GM23338 (cell line): Measurements from ENCODE around the gene HCRT. TPM values are rescaled to one million over a fixed set of nuclear protein-coding genes. Genes with fewer than 3 reads are reported as not detected.
"Not testable (repeated sequence)": the region's sequence is repeated elsewhere in the genome, so short reads cannot be mapped to it uniquely, and the experiment has no call there.

Experiments used
- ATAC-seq: fragments of 200-7000 bp; cut with Tn5 transposase; 3 replicates; pipeline ENCODE4 v1.9.1; 2020
- DNase-seq: peaks from one replicate; pipeline ENCODE4 v3.0.0-alpha.2; 2015; ENCODE audit warnings: low spot score
- H2AFZ ChIP-seq: fragments of 200-600 bp; sonication (generic); 2 replicates; pipeline ENCODE4 v1.8.0; 2016; ENCODE audit warnings: antibody characterized with exemption, mild to moderate bottlenecking, moderate library complexity
- H3F3A ChIP-seq: fragments of 200-600 bp; sonication (generic); replicated peaks from 2 replicates; pipeline ENCODE4 v1.8.0; 2017; ENCODE audit warnings: antibody characterized with exemption, mixed run types, low read depth
- H3K27ac ChIP-seq: fragments of 200-600 bp; sonication (generic); 2 replicates; pipeline ENCODE4 v1.6.1; 2016; ENCODE audit warnings: low read depth
- H3K27me3 ChIP-seq: fragments of 200-600 bp; sonication (generic); 2 replicates; pipeline ENCODE4 v1.8.0; 2016; ENCODE audit warnings: mild to moderate bottlenecking, mixed run types, moderate library complexity; ENCODE audit not compliant: insufficient read depth
- H3K36me3 ChIP-seq: fragments of 200-600 bp; sonication (generic); 2 replicates; pipeline ENCODE4 v1.8.0; 2016; ENCODE audit warnings: mild to moderate bottlenecking; ENCODE audit not compliant: insufficient read depth
- H3K4me1 ChIP-seq: fragments of 200-600 bp; sonication (generic); 2 replicates; pipeline ENCODE4 v1.8.0; 2016; ENCODE audit warnings: mild to moderate bottlenecking, moderate library complexity; ENCODE audit not compliant: insufficient read depth
- H3K4me2 ChIP-seq: fragments of 200-600 bp; sonication (generic); 2 replicates; pipeline ENCODE4 v1.7.1; 2017; ENCODE audit warnings: mixed run types
- H3K4me3 ChIP-seq: fragments of 200-600 bp; sonication (generic); 2 replicates; pipeline ENCODE4 v1.6.1; 2016; ENCODE audit warnings: mixed run types
- H3K79me2 ChIP-seq: fragments of 200-600 bp; sonication (generic); replicated peaks from 2 replicates; pipeline ENCODE4 v1.8.0; 2017; ENCODE audit warnings: mild to moderate bottlenecking; ENCODE audit not compliant: insufficient read depth
- H3K9me2 ChIP-seq: fragments of 200-600 bp; sonication (generic); 2 replicates; pipeline ENCODE4 v1.8.0; 2017; ENCODE audit not compliant: insufficient read depth
- H4K20me1 ChIP-seq: fragments of 200-600 bp; sonication (generic); replicated peaks from 2 replicates; pipeline ENCODE4 v1.8.0; 2017; ENCODE audit warnings: mild to moderate bottlenecking; ENCODE audit not compliant: insufficient read depth
- H3K27ac Mint-ChIP-seq: 2 replicates; pipeline ENCODE4 v1.8.0; 2020; ENCODE audit warnings: inconsistent platforms, mild to moderate bottlenecking, moderate library complexity, mixed read lengths
- H3K27me3 Mint-ChIP-seq: 3 replicates; pipeline ENCODE4 v1.8.0; 2022; ENCODE audit warnings: low read depth, mild to moderate bottlenecking, moderate library complexity, mixed read lengths, inconsistent platforms; ENCODE audit not compliant: insufficient read depth, poor library complexity
- H3K36me3 Mint-ChIP-seq: 3 replicates; pipeline ENCODE4 v1.8.0; 2021; ENCODE audit warnings: low read depth, mild to moderate bottlenecking, inconsistent platforms, moderate library complexity, mixed read lengths
- H3K4me1 Mint-ChIP-seq: 3 replicates; pipeline ENCODE4 v1.8.0; 2020; ENCODE audit warnings: mild to moderate bottlenecking, inconsistent platforms, mixed read lengths
- H3K4me3 Mint-ChIP-seq: 3 replicates; pipeline ENCODE4 v1.8.0; 2021; ENCODE audit warnings: moderate library complexity, mild to moderate bottlenecking, inconsistent platforms, mixed read lengths
- H3K9me3 Mint-ChIP-seq: 3 replicates; pipeline ENCODE4 v1.8.0; 2020; ENCODE audit warnings: moderate library complexity, mild to moderate bottlenecking, inconsistent platforms, mixed read lengths
- CREB1 ChIP-seq: fragments of 250-450 bp; sonication (Bioruptor Pico); IDR thresholded peaks from 2 replicates; pipeline ENCODE4 v1.5.0; 2020; ENCODE audit warnings: low read depth, mild to moderate bottlenecking, moderate library complexity
- CTCF ChIP-seq, 2 experiments: fragments of 200-600 bp in 1 of 2; sonication (generic) in 1 of 2; conservative IDR thresholded peaks; 2 replicates each; pipeline versions ENCODE4 v1.5.1 to v1.6.1; 2016 to 2017; ENCODE audit warnings: antibody characterized with exemption in 2 of 2, low read depth in 2 of 2, mild to moderate bottlenecking in 2 of 2, moderate library complexity in 1 of 2
- ETS1 ChIP-seq: IDR thresholded peaks from 2 replicates; pipeline ENCODE4 v1.6.1; 2016; ENCODE audit warnings: antibody characterized with exemption
- EZH2 ChIP-seq: fragments of 200-600 bp; sonication (generic); IDR thresholded peaks from one replicate; pipeline ENCODE4 v1.8.0; 2017; ENCODE audit warnings: antibody characterized with exemption, mild to moderate bottlenecking, low read depth; ENCODE audit not compliant: unreplicated experiment
- EZH2phosphoT487 ChIP-seq: fragments of 200-600 bp; sonication (generic); IDR thresholded peaks from one replicate; pipeline ENCODE4 v1.8.1; 2018; ENCODE audit warnings: antibody characterized with exemption; ENCODE audit not compliant: unreplicated experiment
- JUNB ChIP-seq: IDR thresholded peaks from one replicate; pipeline ENCODE4 v1.6.1; 2016; ENCODE audit warnings: antibody characterized with exemption; ENCODE audit not compliant: unreplicated experiment
- STAT1 ChIP-seq: IDR thresholded peaks from one replicate; pipeline ENCODE4 v1.6.1; 2016; ENCODE audit warnings: antibody characterized with exemption; ENCODE audit not compliant: unreplicated experiment
- ZNF114 ChIP-seq: fragments of 250-450 bp; sonication (Bioruptor Pico); IDR thresholded peaks from 2 replicates; pipeline ENCODE4 v1.5.0; 2020; ENCODE audit warnings: mild to moderate bottlenecking, moderate library complexity
- ZNF331 ChIP-seq: fragments of 250-450 bp; sonication (Bioruptor Pico); IDR thresholded peaks from 2 replicates; pipeline ENCODE4 v1.5.0; 2020; ENCODE audit warnings: low read depth, mild to moderate bottlenecking, moderate library complexity
- polyA plus RNA-seq: library from polyadenylated mRNA; unstranded; fragments of >200 nt; fragmentation: Nextera tagmentation; extraction: Ambion mirVana; gene quantifications from 2 replicates; pipeline ENCODE4 v1.2.1, GENCODE V29; 2016
- total RNA-seq: library from RNA; depleted of rRNA; stranded (reverse); fragments of >200 nt; shearing (Covaris generic); gene quantifications from 2 replicates; pipeline ENCODE4 v1.2.3, GENCODE V29; 2014

HCRT gene
- total and polyA plus RNA-seq, 2 experiments from 2014 or later, result not detected

GRCh38 chr17:42224651-42225050 is 39.4 kb upstream of the HCRT start (continued):
- TF ChIP-seq ETS1 (no peak), ZNF331 (CRISPR knock-in tag) (no peak), EZH2 (no peak), EZH2phosphoT487 (no peak), CREB1 (no peak), JUNB (no peak), STAT1 (no peak)

- H3K27me3 ChIP-seq, result no peaks in the 10 kb centered on the region
- DNase-seq, result peak; percentile 83
- H3K4me3 ChIP-seq, result no peak overlapping the region
- H3K4me1 ChIP-seq, result no peaks in the 10 kb centered on the region
- H3K9me2 ChIP-seq, result no peaks in the 10 kb centered on the region
- H3F3A ChIP-seq, result no peaks in the 10 kb centered on the region; the same call in 1 of the 2 replicates
- no peak overlapping the region for H3K4me2 ChIP-seq
- H4K20me1 ChIP-seq, result no peaks in the 10 kb centered on the region
- no peak overlapping the region for H3K27ac Mint-ChIP-seq
- no peaks in the 10 kb centered on the region for H3K36me3 ChIP-seq
- no peak overlapping the region for H3K27ac ChIP-seq
- peak; percentile 95 for ATAC-seq
- peaks cover 31% of the 10 kb centered on the region for H3K36me3 Mint-ChIP-seq
- H3K4me3 Mint-ChIP-seq, result no peak overlapping the region
- peaks cover 6% of the 10 kb centered on the region for H3K27me3 Mint-ChIP-seq
- no peaks in the 10 kb centered on the region for H3K9me3 Mint-ChIP-seq
- no peak overlapping the region for H2AFZ ChIP-seq
- H3K4me1 Mint-ChIP-seq, result no peaks in the 10 kb centered on the region
- no peaks in the 10 kb centered on the region for H3K79me2 ChIP-seq
- no peak for TF ChIP-seq STAT1
- TF ChIP-seq CTCF (conservative IDR thresholded peaks at IDR 0.05; ENCODE audit: low read depth in 2 of 2), result peak; percentile 81 to 85
- no peak for TF ChIP-seq EZH2phosphoT487
- no peak for TF ChIP-seq ZNF114 (CRISPR knock-in tag)
Observed at GRCh38 chr17:42221886-42222745, 36.9 kb upstream of the HCRT start.

- not testable (repeated sequence) for H3K36me3 ChIP-seq, H3F3A ChIP-seq, H3K4me1 Mint-ChIP-seq, H2AFZ ChIP-seq, H3K27me3 ChIP-seq, H3K9me3 Mint-ChIP-seq, H3K4me2 ChIP-seq, H3K27ac Mint-ChIP-seq, H3K4me1 ChIP-seq, H3K27ac ChIP-seq, H3K9me2 ChIP-seq, H3K4me3 Mint-ChIP-seq, H4K20me1 ChIP-seq, H3K79me2 ChIP-seq, DNase-seq, H3K27me3 Mint-ChIP-seq, H3K4me3 ChIP-seq
- peaks cover 44% of the 10 kb centered on the region for H3K36me3 Mint-ChIP-seq
- ATAC-seq, result peak; percentile 48
Observed at GRCh38 chr17:42219280-42219679, 34.0 kb upstream of the HCRT start.
